Esophagus squamous epithelium (tissue), 4 donors: Measurements from ENCODE around the gene GRK7.

Source experiments
- POLR2A ChIP-seq, 4 donors: fragments of 450-650 bp; IDR thresholded peaks; one replicate each; pipeline ENCODE4 v1.6.1; 2017; ENCODE audit warnings: antibody characterized with exemption in 4 of 4, mild to moderate bottlenecking in 4 of 4, moderate library complexity in 3 of 4
- TF ChIP-seq, protein P1 (sequence below), 6 experiments: fragments of 450-650 bp in 4 of 6; fragments of 200-600 bp in 2 of 6; sonication (generic) in 2 of 6; IDR thresholded peaks; one replicate each; pipeline ENCODE4 v1.5.1; 2016 to 2019; ENCODE audit warnings: antibody characterized with exemption in 6 of 6, mild to moderate bottlenecking in 4 of 6, moderate library complexity in 4 of 6

DNA sequence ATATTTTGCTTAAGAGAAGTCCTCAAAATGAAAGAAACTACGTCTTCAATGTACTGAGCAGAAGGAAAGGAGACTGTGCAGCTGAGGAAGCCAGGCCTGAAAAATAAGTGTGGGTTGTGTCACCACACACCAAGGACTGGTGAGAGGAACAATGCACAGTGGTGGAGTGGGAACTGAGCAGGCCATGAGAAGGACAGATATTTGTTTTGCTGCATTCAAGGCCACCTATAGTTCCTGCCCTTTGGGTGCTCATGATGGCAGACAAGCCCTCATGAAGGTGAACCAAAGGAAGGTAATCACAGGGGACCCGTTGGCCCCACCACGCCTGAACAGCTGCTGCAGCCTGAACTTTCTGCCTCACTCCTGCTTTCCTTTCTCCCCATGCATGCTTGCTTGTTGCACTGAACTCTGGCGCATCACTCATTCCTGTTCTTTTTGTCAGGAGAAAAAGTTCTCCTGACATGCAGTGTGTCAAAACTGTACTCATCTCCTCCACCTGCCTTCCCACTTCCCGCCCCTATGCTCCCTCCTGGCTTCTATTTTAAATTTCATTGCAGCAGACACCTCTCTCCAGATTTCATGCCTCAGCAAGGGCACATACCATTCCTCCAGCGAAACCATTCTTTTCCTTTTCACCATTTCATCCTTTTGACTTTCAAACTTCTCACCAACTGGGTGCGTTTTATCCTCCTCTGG lies 27.3 kb upstream of the GRK7 start:
- no peak for TF ChIP-seq POLR2A (IDR thresholded peaks at IDR 0.05)
- TF ChIP-seq, protein P1, sequence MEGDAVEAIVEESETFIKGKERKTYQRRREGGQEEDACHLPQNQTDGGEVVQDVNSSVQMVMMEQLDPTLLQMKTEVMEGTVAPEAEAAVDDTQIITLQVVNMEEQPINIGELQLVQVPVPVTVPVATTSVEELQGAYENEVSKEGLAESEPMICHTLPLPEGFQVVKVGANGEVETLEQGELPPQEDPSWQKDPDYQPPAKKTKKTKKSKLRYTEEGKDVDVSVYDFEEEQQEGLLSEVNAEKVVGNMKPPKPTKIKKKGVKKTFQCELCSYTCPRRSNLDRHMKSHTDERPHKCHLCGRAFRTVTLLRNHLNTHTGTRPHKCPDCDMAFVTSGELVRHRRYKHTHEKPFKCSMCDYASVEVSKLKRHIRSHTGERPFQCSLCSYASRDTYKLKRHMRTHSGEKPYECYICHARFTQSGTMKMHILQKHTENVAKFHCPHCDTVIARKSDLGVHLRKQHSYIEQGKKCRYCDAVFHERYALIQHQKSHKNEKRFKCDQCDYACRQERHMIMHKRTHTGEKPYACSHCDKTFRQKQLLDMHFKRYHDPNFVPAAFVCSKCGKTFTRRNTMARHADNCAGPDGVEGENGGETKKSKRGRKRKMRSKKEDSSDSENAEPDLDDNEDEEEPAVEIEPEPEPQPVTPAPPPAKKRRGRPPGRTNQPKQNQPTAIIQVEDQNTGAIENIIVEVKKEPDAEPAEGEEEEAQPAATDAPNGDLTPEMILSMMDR (IDR thresholded peaks at IDR 0.05): no peak
